ENCODE results near the gene CHD5. TPM values are rescaled to one million over a fixed set of nuclear protein-coding genes. Genes with fewer than 3 reads are reported as not detected.
A peak's percentile ranks its signal among the peaks of the same experiment; 100 is the strongest.

CHD5 gene
- polyA plus RNA-seq, 3 donors = 0.07 TPM; not detected in 2

DNA sequence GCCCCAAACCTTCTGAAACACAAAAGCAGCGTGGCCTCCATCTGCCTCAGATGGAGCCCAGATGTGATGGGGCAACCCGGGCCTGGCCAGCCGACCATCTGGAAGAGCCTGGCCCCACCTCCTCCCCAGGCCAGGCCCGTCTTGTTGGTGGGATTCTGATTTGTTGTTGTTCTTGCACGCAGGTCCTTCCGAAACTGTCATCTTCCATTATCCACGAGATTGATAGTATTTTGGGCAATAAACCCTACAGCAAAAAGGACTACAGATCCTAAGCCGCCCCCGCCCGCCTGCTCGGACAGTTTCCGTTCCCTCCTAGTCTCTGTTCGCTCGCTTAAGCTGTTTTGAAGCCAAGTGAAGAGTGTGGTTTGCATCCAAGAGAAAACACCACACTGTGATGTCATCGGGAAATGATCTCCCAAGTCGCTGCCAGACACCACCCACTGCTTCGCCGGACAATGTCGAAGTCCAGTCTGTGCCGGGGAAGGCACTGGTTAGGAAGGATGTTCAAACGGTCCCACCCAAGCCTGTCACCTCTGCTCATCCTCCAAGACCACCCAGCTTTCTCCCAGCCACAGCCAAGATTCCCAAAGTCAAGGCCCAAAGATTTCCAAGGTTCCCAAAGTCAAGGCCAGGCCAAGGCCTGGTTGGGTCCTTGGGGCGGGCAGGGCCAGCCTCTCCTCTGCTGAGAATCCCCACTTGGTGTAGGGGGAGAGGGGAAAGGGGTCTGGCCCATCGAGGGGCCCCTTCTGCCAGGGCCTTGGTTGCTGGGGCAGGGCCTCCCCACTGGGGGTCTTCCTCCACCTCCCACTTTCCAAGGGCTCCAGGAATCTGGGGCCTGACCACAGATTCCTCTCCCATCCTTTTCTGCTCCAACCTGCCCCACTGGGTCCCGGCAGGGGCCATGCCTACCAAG is 81.6 kb downstream of the CHD5 start:
- H3K4me1 Mint-ChIP-seq = peaks cover 3% of the 10 kb centered on the region
- Histone ChIP-seq H3K4me3 (replicated peaks in 1 of 3; ENCODE audit: low read depth in 2 of 3, low read length in 3 of 3) (no peak overlapping the region), H2AFZ (ENCODE audit: insufficient read depth, low read depth, low read length, poor library complexity, severe bottlenecking) (no peak overlapping the region), H3K4me2 (replicated peaks; ENCODE audit: extremely low read depth, low read length, poor library complexity, severe bottlenecking) (no peak overlapping the region), H3K36me3 (replicated peaks in 1 of 2; ENCODE audit: control insufficient read depth in 1 of 2, insufficient read depth in 2 of 2, low read length in 2 of 2) (peaks cover 58% of the 10 kb centered on the region in 2 donors), H3K27me3 (ENCODE audit: control insufficient read depth in 2 of 2, insufficient read depth in 2 of 2, low read length in 2 of 2) (no peaks in the 10 kb centered on the region), H3K27ac (ENCODE audit: low read depth in 1 of 2, low read length in 2 of 2) (no peak overlapping the region), H3K9me3 (replicated peaks in 1 of 2; ENCODE audit: control insufficient read depth in 1 of 2, insufficient read depth in 1 of 2, low read length in 2 of 2) (no peaks in the 10 kb centered on the region), H3K79me2 (ENCODE audit: insufficient read depth, low read length) (no peaks in the 10 kb centered on the region), H4K20me1 (ENCODE audit: insufficient read depth, low read length) (peaks cover 67% of the 10 kb centered on the region), H3K4me1 (ENCODE audit: control insufficient read depth in 1 of 2, insufficient read depth in 2 of 2, low read length in 2 of 2) (no peaks in the 10 kb centered on the region), H3K9ac (ENCODE audit: insufficient read depth, low read length, poor library complexity, severe bottlenecking) (no peak overlapping the region)
- peaks cover 0 to 10% (median 1%) of the 10 kb centered on the region in 3 donors for H3K27me3 Mint-ChIP-seq (ENCODE audit: low read depth in 3 of 3)
- DNase-seq = no peak
- TF ChIP-seq, protein P1, sequence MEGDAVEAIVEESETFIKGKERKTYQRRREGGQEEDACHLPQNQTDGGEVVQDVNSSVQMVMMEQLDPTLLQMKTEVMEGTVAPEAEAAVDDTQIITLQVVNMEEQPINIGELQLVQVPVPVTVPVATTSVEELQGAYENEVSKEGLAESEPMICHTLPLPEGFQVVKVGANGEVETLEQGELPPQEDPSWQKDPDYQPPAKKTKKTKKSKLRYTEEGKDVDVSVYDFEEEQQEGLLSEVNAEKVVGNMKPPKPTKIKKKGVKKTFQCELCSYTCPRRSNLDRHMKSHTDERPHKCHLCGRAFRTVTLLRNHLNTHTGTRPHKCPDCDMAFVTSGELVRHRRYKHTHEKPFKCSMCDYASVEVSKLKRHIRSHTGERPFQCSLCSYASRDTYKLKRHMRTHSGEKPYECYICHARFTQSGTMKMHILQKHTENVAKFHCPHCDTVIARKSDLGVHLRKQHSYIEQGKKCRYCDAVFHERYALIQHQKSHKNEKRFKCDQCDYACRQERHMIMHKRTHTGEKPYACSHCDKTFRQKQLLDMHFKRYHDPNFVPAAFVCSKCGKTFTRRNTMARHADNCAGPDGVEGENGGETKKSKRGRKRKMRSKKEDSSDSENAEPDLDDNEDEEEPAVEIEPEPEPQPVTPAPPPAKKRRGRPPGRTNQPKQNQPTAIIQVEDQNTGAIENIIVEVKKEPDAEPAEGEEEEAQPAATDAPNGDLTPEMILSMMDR (IDR thresholded peaks at IDR 0.05) = no peak
- H3K9me3 Mint-ChIP-seq = no peaks in the 10 kb centered on the region
- WGBS (ENCODE audit: insufficient coverage) = 72% methylated on average over 10 of the region's 24 CpGs
- no peak overlapping the region for H3K27ac Mint-ChIP-seq
- H3K36me3 Mint-ChIP-seq = peaks cover 34 to 50% of the 10 kb centered on the region in 2 donors
- no peak overlapping the region for H3K4me3 Mint-ChIP-seq
- intact Hi-C loops (cut with micrococcal nuclease) = no loop called here

DNA sequence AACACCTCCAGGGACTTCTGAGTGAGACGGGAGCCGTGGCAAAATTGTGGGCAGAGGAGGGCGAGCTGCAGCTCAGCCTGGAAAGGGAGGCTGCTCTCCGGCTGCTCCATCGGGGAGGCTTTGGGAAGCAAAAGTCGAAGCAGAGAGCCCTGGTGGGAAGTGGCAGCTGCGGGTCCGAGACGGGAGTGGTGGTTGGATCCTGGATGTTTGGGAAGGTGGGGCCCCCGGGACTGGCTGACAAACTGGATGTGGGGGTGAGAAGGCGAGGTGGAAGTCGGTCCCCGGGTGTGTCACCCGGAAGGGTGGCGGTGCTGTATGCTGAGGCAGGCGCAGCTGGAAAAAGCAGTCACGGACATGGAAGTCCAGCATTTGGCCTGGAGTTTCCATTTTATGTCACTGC is 82.3 kb downstream of the CHD5 start:
- peak overlapping the region in 5 of 7 donors; percentile 0 to 78 (median 14) for H3K27ac Mint-ChIP-seq
- Histone ChIP-seq H3K9me3 (replicated peaks in 1 of 2; ENCODE audit: control insufficient read depth in 1 of 2, insufficient read depth in 1 of 2, low read length in 2 of 2) (no peaks in the 10 kb centered on the region), H3K79me2 (ENCODE audit: insufficient read depth, low read length) (no peaks in the 10 kb centered on the region), H4K20me1 (ENCODE audit: insufficient read depth, low read length) (peaks cover 74% of the 10 kb centered on the region), H3K27ac (ENCODE audit: low read depth in 1 of 2, low read length in 2 of 2) (no peak overlapping the region), H3K9ac (ENCODE audit: insufficient read depth, low read length, poor library complexity, severe bottlenecking) (no peak overlapping the region), H3K4me3 (replicated peaks in 1 of 3; ENCODE audit: low read depth in 2 of 3, low read length in 3 of 3) (no peak overlapping the region), H2AFZ (ENCODE audit: insufficient read depth, low read depth, low read length, poor library complexity, severe bottlenecking) (no peak overlapping the region), H3K4me1 (ENCODE audit: control insufficient read depth in 1 of 2, insufficient read depth in 2 of 2, low read length in 2 of 2) (no peaks in the 10 kb centered on the region), H3K27me3 (ENCODE audit: control insufficient read depth in 2 of 2, insufficient read depth in 2 of 2, low read length in 2 of 2) (no peaks in the 10 kb centered on the region), H3K4me2 (replicated peaks; ENCODE audit: extremely low read depth, low read length, poor library complexity, severe bottlenecking) (no peak overlapping the region), H3K36me3 (replicated peaks in 1 of 2; ENCODE audit: control insufficient read depth in 1 of 2, insufficient read depth in 2 of 2, low read length in 2 of 2) (peaks cover 65 to 66% of the 10 kb centered on the region in 2 donors)
- 85% methylated on average over 17 of the region's 17 CpGs for WGBS (ENCODE audit: insufficient coverage)
- H3K27me3 Mint-ChIP-seq (ENCODE audit: low read depth in 3 of 3) = peaks cover 0 to 6% (median 1%) of the 10 kb centered on the region in 3 donors
- DNase-seq = no peak
- intact Hi-C loops (cut with micrococcal nuclease) = no loop called here
- TF ChIP-seq, protein P1 (IDR thresholded peaks at IDR 0.05) = no peak
- peaks cover 40 to 58% of the 10 kb centered on the region in 2 donors for H3K36me3 Mint-ChIP-seq
- H3K4me1 Mint-ChIP-seq = peaks cover 3% of the 10 kb centered on the region
- no peak overlapping the region for H3K4me3 Mint-ChIP-seq
- no peaks in the 10 kb centered on the region for H3K9me3 Mint-ChIP-seq

All from CD14-positive monocyte (primary cell).